ENCODE measurements around the gene RTKN. TPM values are rescaled to one million over a fixed set of nuclear protein-coding genes. Genes with fewer than 3 reads are reported as not detected.

Gene RTKN
- total and polyA plus RNA-seq, 9 of the 15 experiments (the other 6 are each of a cell fraction or from before 2014, with no cell fraction given): 0.14 to 6.9 (median 3.6) TPM

DNA sequence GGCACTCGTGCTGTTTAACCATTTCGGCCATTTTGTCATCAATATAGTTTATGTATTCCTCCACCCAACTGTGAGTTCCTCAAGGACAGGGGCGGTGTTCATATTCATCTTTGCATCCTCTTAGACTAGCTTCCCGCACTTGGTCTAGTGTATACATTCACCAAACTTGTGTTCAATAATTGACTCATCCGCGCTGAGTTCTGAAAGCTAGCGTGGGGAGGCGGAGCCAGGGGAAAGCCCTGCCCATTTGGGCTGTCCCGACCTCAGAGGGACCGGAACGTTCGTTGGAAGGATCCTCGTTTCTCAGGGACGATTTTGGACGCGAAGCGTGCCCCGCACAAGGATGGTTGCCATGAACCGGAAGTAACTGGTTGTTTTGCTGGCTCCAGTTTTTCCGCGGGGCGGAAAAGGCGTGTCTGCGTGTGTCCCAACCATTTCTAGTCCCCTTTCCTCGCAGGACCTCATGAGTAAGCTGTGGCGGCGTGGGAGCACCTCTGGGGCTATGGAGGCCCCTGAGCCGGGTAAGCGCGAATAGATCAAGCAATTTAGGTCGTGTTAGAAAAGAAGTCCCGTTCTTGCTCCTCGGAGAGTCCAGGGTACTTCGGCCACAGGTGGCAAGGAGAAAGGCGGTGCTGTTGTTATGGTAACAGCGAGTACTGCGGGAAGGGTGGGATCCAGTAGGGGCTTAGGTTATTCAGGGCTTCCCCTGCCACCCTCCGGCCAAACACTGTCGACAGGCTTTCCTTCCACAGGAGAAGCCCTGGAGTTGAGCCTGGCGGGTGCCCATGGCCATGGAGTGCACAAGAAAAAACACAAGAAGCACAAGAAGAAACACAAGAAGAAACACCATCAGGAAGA lies 13.1 kb upstream of the RTKN start, which contains the start of gene INO80B (continued):
- TF ChIP-seq, protein P1, sequence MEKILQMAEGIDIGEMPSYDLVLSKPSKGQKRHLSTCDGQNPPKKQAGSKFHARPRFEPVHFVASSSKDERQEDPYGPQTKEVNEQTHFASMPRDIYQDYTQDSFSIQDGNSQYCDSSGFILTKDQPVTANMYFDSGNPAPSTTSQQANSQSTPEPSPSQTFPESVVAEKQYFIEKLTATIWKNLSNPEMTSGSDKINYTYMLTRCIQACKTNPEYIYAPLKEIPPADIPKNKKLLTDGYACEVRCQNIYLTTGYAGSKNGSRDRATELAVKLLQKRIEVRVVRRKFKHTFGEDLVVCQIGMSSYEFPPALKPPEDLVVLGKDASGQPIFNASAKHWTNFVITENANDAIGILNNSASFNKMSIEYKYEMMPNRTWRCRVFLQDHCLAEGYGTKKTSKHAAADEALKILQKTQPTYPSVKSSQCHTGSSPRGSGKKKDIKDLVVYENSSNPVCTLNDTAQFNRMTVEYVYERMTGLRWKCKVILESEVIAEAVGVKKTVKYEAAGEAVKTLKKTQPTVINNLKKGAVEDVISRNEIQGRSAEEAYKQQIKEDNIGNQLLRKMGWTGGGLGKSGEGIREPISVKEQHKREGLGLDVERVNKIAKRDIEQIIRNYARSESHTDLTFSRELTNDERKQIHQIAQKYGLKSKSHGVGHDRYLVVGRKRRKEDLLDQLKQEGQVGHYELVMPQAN (IDR thresholded peaks at IDR 0.05; ENCODE audit: borderline replicate concordance): peak; percentile 98
- peak; percentile 64; the same call in 1 of the 2 replicates for TF ChIP-seq SREBF1 (IDR thresholded peaks at IDR 0.05; ENCODE audit: borderline replicate concordance, low read depth, low read length)
- TF ChIP-seq E2F3 (CRISPR knock-in tag; IDR thresholded peaks at IDR 0.05): no peak
- TF ChIP-seq CREB5 (CRISPR knock-in tag; IDR thresholded peaks at IDR 0.05): no peak
- TF ChIP-seq PRMT5 (CRISPR knock-in tag; IDR thresholded peaks at IDR 0.05): no peak
- TF ChIP-seq, protein P2, sequence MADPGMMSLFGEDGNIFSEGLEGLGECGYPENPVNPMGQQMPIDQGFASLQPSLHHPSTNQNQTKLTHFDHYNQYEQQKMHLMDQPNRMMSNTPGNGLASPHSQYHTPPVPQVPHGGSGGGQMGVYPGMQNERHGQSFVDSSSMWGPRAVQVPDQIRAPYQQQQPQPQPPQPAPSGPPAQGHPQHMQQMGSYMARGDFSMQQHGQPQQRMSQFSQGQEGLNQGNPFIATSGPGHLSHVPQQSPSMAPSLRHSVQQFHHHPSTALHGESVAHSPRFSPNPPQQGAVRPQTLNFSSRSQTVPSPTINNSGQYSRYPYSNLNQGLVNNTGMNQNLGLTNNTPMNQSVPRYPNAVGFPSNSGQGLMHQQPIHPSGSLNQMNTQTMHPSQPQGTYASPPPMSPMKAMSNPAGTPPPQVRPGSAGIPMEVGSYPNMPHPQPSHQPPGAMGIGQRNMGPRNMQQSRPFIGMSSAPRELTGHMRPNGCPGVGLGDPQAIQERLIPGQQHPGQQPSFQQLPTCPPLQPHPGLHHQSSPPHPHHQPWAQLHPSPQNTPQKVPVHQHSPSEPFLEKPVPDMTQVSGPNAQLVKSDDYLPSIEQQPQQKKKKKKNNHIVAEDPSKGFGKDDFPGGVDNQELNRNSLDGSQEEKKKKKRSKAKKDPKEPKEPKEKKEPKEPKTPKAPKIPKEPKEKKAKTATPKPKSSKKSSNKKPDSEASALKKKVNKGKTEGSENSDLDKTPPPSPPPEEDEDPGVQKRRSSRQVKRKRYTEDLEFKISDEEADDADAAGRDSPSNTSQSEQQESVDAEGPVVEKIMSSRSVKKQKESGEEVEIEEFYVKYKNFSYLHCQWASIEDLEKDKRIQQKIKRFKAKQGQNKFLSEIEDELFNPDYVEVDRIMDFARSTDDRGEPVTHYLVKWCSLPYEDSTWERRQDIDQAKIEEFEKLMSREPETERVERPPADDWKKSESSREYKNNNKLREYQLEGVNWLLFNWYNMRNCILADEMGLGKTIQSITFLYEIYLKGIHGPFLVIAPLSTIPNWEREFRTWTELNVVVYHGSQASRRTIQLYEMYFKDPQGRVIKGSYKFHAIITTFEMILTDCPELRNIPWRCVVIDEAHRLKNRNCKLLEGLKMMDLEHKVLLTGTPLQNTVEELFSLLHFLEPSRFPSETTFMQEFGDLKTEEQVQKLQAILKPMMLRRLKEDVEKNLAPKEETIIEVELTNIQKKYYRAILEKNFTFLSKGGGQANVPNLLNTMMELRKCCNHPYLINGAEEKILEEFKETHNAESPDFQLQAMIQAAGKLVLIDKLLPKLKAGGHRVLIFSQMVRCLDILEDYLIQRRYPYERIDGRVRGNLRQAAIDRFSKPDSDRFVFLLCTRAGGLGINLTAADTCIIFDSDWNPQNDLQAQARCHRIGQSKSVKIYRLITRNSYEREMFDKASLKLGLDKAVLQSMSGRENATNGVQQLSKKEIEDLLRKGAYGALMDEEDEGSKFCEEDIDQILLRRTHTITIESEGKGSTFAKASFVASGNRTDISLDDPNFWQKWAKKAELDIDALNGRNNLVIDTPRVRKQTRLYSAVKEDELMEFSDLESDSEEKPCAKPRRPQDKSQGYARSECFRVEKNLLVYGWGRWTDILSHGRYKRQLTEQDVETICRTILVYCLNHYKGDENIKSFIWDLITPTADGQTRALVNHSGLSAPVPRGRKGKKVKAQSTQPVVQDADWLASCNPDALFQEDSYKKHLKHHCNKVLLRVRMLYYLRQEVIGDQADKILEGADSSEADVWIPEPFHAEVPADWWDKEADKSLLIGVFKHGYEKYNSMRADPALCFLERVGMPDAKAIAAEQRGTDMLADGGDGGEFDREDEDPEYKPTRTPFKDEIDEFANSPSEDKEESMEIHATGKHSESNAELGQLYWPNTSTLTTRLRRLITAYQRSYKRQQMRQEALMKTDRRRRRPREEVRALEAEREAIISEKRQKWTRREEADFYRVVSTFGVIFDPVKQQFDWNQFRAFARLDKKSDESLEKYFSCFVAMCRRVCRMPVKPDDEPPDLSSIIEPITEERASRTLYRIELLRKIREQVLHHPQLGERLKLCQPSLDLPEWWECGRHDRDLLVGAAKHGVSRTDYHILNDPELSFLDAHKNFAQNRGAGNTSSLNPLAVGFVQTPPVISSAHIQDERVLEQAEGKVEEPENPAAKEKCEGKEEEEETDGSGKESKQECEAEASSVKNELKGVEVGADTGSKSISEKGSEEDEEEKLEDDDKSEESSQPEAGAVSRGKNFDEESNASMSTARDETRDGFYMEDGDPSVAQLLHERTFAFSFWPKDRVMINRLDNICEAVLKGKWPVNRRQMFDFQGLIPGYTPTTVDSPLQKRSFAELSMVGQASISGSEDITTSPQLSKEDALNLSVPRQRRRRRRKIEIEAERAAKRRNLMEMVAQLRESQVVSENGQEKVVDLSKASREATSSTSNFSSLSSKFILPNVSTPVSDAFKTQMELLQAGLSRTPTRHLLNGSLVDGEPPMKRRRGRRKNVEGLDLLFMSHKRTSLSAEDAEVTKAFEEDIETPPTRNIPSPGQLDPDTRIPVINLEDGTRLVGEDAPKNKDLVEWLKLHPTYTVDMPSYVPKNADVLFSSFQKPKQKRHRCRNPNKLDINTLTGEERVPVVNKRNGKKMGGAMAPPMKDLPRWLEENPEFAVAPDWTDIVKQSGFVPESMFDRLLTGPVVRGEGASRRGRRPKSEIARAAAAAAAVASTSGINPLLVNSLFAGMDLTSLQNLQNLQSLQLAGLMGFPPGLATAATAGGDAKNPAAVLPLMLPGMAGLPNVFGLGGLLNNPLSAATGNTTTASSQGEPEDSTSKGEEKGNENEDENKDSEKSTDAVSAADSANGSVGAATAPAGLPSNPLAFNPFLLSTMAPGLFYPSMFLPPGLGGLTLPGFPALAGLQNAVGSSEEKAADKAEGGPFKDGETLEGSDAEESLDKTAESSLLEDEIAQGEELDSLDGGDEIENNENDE (IDR thresholded peaks at IDR 0.05; ENCODE audit: low read depth, low read length): no peak
- no peak for TF ChIP-seq ZNF146 (CRISPR knock-in tag; IDR thresholded peaks at IDR 0.05; ENCODE audit: unreplicated experiment)
- TF ChIP-seq, protein P3, sequence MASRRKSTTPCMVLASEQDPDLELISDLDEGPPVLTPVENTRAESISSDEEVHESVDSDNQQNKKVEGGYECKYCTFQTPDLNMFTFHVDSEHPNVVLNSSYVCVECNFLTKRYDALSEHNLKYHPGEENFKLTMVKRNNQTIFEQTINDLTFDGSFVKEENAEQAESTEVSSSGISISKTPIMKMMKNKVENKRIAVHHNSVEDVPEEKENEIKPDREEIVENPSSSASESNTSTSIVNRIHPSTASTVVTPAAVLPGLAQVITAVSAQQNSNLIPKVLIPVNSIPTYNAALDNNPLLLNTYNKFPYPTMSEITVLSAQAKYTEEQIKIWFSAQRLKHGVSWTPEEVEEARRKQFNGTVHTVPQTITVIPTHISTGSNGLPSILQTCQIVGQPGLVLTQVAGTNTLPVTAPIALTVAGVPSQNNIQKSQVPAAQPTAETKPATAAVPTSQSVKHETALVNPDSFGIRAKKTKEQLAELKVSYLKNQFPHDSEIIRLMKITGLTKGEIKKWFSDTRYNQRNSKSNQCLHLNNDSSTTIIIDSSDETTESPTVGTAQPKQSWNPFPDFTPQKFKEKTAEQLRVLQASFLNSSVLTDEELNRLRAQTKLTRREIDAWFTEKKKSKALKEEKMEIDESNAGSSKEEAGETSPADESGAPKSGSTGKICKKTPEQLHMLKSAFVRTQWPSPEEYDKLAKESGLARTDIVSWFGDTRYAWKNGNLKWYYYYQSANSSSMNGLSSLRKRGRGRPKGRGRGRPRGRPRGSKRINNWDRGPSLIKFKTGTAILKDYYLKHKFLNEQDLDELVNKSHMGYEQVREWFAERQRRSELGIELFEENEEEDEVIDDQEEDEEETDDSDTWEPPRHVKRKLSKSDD (conservative IDR thresholded peaks at IDR 0.05; ENCODE audit: low read length): peak; percentile 93

Measured in K562 (cell line).